ENCODE data around the gene SORCS3. TPM values are rescaled to one million over a fixed set of nuclear protein-coding genes. Genes with fewer than 3 reads are reported as not detected.

SORCS3 gene
- total and polyA plus RNA-seq, 4 donors, result 0.93 TPM; not detected in 3

DNA sequence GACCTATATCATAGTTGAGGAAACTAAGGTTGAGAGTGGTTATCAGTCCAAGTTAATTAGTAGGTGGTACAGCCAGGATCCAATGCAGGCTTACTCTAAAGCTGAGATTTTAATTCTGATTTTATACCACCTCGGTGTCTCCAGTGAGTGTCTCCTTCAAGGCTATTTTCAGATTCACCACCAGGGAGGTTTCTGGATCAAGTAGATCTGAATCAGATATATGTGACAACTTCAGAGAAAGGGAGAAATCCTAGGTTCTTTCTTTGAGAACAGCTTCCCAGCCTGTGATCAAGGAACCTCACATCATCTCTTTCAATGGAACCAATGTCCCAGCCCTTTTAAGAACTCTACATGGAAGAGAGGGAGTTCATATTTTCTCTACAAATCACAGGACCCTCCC, 429.2 kb downstream of the SORCS3 start (continued):
- no peak for TF ChIP-seq FOXA2 (IDR thresholded peaks at IDR 0.05)
- no peak for TF ChIP-seq HNF4A (conservative IDR thresholded peaks at IDR 0.05)
- TF ChIP-seq, protein P1, sequence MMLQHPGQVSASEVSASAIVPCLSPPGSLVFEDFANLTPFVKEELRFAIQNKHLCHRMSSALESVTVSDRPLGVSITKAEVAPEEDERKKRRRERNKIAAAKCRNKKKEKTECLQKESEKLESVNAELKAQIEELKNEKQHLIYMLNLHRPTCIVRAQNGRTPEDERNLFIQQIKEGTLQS (IDR thresholded peaks at IDR 0.05), result no peak
- no peak for TF ChIP-seq JUND (IDR thresholded peaks at IDR 0.05)
- no peak for TF ChIP-seq TAF1 (conservative IDR thresholded peaks at IDR 0.05)
- no peak for TF ChIP-seq RXRA (IDR thresholded peaks at IDR 0.05)
- TF ChIP-seq NR2F2 (IDR thresholded peaks at IDR 0.05), result no peak

DNA sequence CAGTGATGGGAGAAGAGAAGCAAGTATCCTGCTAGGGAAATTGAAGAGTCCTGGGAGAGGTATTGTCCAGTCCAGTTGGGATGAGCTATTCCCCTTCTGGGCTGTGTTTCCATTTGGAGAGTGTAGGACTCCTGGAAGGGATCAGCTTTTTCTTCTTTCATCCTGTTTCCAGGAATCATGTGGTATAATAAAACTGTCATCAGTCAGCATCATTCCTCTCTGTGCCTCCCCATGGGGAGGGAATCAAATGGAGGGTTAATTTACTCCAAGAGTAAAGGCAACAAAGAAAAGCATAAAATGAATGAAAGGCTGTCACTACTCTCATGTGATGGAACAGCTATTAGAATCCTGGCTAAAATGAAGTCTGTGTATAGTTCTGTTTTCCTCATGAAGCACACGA, 429.9 kb downstream of the SORCS3 start:
- Histone ChIP-seq H3K4me1 (ENCODE audit: control insufficient read depth in 4 of 4, insufficient read depth in 4 of 4, low read length in 3 of 4) (no peaks in the 10 kb centered on the region), H3K27me3 (ENCODE audit: control insufficient read depth in 4 of 4, insufficient read depth in 4 of 4, low read length in 3 of 4) (no peaks in the 10 kb centered on the region), H3K9ac (ENCODE audit: low read depth in 1 of 2, low read length in 2 of 2) (no peak overlapping the region), H3K36me3 (ENCODE audit: control insufficient read depth in 4 of 4, insufficient read depth in 3 of 4, low read depth in 1 of 4, low read length in 3 of 4) (no peaks in the 10 kb centered on the region), H3K9me3 (ENCODE audit: control insufficient read depth in 4 of 4, low read length in 3 of 4) (no peaks in the 10 kb centered on the region), H3K4me3 (ENCODE audit: low read depth in 1 of 3, low read length in 3 of 3) (no peak overlapping the region), H3K27ac (ENCODE audit: low read depth in 1 of 2, low read length in 2 of 2) (no peak overlapping the region)
- WGBS, result 33% methylated on average over 1 of the region's 1 CpG
- no peak for TF ChIP-seq NR2F2 (IDR thresholded peaks at IDR 0.05)
- DNase-seq (ENCODE audit: low spot score), result no peak

DNA sequence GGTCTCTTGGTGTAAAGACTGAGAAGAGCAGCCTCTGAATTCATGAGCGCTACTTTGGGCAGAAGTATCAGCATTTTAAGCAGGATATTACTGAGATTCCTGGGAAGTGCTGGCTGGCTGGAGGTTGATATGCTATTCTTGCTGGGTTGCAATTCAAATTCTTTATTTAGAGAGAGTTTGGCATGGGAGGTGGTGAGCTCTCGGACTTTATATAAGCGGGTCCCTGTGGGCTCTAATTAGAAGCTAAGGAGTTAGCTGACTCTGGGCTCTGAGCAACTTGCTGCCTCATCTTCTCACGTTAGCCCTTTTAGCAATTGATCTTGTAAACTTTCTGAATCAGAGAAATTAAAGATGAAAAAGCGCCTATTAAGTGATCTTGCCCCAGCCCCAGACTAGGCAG, 430.9 kb downstream of the SORCS3 start:
- TF ChIP-seq, protein P2, sequence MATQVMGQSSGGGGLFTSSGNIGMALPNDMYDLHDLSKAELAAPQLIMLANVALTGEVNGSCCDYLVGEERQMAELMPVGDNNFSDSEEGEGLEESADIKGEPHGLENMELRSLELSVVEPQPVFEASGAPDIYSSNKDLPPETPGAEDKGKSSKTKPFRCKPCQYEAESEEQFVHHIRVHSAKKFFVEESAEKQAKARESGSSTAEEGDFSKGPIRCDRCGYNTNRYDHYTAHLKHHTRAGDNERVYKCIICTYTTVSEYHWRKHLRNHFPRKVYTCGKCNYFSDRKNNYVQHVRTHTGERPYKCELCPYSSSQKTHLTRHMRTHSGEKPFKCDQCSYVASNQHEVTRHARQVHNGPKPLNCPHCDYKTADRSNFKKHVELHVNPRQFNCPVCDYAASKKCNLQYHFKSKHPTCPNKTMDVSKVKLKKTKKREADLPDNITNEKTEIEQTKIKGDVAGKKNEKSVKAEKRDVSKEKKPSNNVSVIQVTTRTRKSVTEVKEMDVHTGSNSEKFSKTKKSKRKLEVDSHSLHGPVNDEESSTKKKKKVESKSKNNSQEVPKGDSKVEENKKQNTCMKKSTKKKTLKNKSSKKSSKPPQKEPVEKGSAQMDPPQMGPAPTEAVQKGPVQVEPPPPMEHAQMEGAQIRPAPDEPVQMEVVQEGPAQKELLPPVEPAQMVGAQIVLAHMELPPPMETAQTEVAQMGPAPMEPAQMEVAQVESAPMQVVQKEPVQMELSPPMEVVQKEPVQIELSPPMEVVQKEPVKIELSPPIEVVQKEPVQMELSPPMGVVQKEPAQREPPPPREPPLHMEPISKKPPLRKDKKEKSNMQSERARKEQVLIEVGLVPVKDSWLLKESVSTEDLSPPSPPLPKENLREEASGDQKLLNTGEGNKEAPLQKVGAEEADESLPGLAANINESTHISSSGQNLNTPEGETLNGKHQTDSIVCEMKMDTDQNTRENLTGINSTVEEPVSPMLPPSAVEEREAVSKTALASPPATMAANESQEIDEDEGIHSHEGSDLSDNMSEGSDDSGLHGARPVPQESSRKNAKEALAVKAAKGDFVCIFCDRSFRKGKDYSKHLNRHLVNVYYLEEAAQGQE (IDR thresholded peaks at IDR 0.05), result no peak
- TF ChIP-seq EGR1 (IDR thresholded peaks at IDR 0.05; ENCODE audit: low read depth in 2 of 2), result no peak
- TF ChIP-seq YY1 (IDR thresholded peaks at IDR 0.05), result no peak
- TF ChIP-seq, protein P3, sequence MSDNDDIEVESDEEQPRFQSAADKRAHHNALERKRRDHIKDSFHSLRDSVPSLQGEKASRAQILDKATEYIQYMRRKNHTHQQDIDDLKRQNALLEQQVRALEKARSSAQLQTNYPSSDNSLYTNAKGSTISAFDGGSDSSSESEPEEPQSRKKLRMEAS (IDR thresholded peaks at IDR 0.05), result no peak
- TF ChIP-seq, protein P1 (IDR thresholded peaks at IDR 0.05), result no peak
- TF ChIP-seq GABPA (IDR thresholded peaks at IDR 0.05 in 1 of 2, conservative IDR thresholded peaks at IDR 0.05 in 1 of 2), result no peak
- TF ChIP-seq HNF4G (IDR thresholded peaks at IDR 0.05), result no peak
- TF ChIP-seq, protein P4, sequence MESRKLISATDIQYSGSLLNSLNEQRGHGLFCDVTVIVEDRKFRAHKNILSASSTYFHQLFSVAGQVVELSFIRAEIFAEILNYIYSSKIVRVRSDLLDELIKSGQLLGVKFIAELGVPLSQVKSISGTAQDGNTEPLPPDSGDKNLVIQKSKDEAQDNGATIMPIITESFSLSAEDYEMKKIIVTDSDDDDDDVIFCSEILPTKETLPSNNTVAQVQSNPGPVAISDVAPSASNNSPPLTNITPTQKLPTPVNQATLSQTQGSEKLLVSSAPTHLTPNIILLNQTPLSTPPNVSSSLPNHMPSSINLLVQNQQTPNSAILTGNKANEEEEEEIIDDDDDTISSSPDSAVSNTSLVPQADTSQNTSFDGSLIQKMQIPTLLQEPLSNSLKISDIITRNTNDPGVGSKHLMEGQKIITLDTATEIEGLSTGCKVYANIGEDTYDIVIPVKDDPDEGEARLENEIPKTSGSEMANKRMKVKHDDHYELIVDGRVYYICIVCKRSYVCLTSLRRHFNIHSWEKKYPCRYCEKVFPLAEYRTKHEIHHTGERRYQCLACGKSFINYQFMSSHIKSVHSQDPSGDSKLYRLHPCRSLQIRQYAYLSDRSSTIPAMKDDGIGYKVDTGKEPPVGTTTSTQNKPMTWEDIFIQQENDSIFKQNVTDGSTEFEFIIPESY (IDR thresholded peaks at IDR 0.05), result no peak
- no peak for TF ChIP-seq NR2F2 (IDR thresholded peaks at IDR 0.05)
- TF ChIP-seq JUND (IDR thresholded peaks at IDR 0.05), result no peak
- no peaks in the 10 kb centered on the region for H3K36me3 ChIP-seq (ENCODE audit: control insufficient read depth in 4 of 4, insufficient read depth in 3 of 4, low read depth in 1 of 4, low read length in 3 of 4)
- H3K9ac ChIP-seq (ENCODE audit: low read depth in 1 of 2, low read length in 2 of 2), result no peak overlapping the region
- H3K27ac ChIP-seq (ENCODE audit: low read depth in 1 of 2, low read length in 2 of 2), result no peak overlapping the region
- H3K9me3 ChIP-seq (ENCODE audit: control insufficient read depth in 4 of 4, low read length in 3 of 4), result no peaks in the 10 kb centered on the region
- H3K4me1 ChIP-seq (ENCODE audit: control insufficient read depth in 4 of 4, insufficient read depth in 4 of 4, low read length in 3 of 4), result no peaks in the 10 kb centered on the region
- H3K27me3 ChIP-seq (ENCODE audit: control insufficient read depth in 4 of 4, insufficient read depth in 4 of 4, low read length in 3 of 4), result no peaks in the 10 kb centered on the region
- H3K4me3 ChIP-seq (ENCODE audit: low read depth in 1 of 3, low read length in 3 of 3), result no peak overlapping the region
- 83% methylated on average over 5 of the region's 5 CpGs for WGBS
- DNase-seq (ENCODE audit: low spot score), result no peak
